BLaER1 (cell line): ENCODE measurements around the gene HMGN4.

ENCODE experiments used
- H3K27ac ChIP-seq: shearing (Covaris generic); formaldehyde crosslinking; 2 replicates; pipeline ENCODE4 v1.8.1; 2022
- H3K27me3 ChIP-seq: shearing (Covaris generic); formaldehyde crosslinking; 2 replicates; pipeline ENCODE4 v1.8.1; 2022
- H3K36me3 ChIP-seq: shearing (Covaris generic); formaldehyde crosslinking; 2 replicates; pipeline ENCODE4 v1.8.1; 2022
- H3K4me1 ChIP-seq: shearing (Covaris generic); formaldehyde crosslinking; 2 replicates; pipeline ENCODE4 v1.8.1; 2022
- H3K4me2 ChIP-seq: shearing (Covaris generic); formaldehyde crosslinking; 2 replicates; pipeline ENCODE4 v1.8.1; 2022
- H3K4me3 ChIP-seq: shearing (Covaris generic); formaldehyde crosslinking; 2 replicates; pipeline ENCODE4 v1.8.1; 2022
- H3K9ac ChIP-seq: shearing (Covaris generic); formaldehyde crosslinking; 2 replicates; pipeline ENCODE4 v1.8.1; 2022
- H3K9me3 ChIP-seq: shearing (Covaris generic); formaldehyde crosslinking; 2 replicates; pipeline ENCODE4 v1.8.1; 2022
- H4K20me1 ChIP-seq: shearing (Covaris generic); formaldehyde crosslinking; 2 replicates; pipeline ENCODE4 v1.8.1; 2022
- Cebpa-rat ChIP-seq: shearing (Covaris generic); IDR thresholded peaks from 2 replicates; pipeline ENCODE4 v1.8.1; 2022

Gene HMGN4

GRCh38 chr6:26555505-26556262 lies 17.5 kb downstream of the HMGN4 start:
- no peak for TF ChIP-seq Cebpa-rat

GRCh38 chr6:26556263-26557070 lies 18.3 kb downstream of the HMGN4 start:
- no peaks in the 10 kb centered on the region for H3K27me3 ChIP-seq
- H3K36me3 ChIP-seq, result no peaks in the 10 kb centered on the region
- no peaks in the 10 kb centered on the region for H4K20me1 ChIP-seq
- H3K4me3 ChIP-seq, result no peak overlapping the region
- no peak overlapping the region for H3K27ac ChIP-seq
- H3K9ac ChIP-seq, result no peak overlapping the region
- TF ChIP-seq Cebpa-rat, result no peak
- peaks cover 14% of the 10 kb centered on the region; the same call in 1 of the 2 replicates for H3K4me1 ChIP-seq
- no peaks in the 10 kb centered on the region; the same call in none of the 2 replicates for H3K9me3 ChIP-seq
- H3K4me2 ChIP-seq, result no peak overlapping the region

More at GRCh38 chr6:26555505-26556262, 17.5 kb downstream of the HMGN4 start:
- Histone ChIP-seq H4K20me1 (no peaks in the 10 kb centered on the region), H3K4me1 (peaks cover 17% of the 10 kb centered on the region), H3K4me2 (peak overlapping the region; percentile 82), H3K27me3 (no peaks in the 10 kb centered on the region), H3K27ac (no peak overlapping the region), H3K36me3 (no peaks in the 10 kb centered on the region), H3K4me3 (peak overlapping the region; percentile 77), H3K9ac (peak overlapping the region; percentile 77; the same call in 1 of the 2 replicates), H3K9me3 (no peaks in the 10 kb centered on the region)

GRCh38 chr6:26561533-26562466 lies 23.6 kb downstream of the HMGN4 start:
- Histone ChIP-seq H3K4me1 (peaks cover 8% of the 10 kb centered on the region; the same call in 1 of the 2 replicates), H3K36me3 (no peaks in the 10 kb centered on the region), H4K20me1 (no peaks in the 10 kb centered on the region), H3K27me3 (no peaks in the 10 kb centered on the region), H3K4me2 (no peak overlapping the region), H3K9me3 (peaks cover 4% of the 10 kb centered on the region), H3K27ac (no peak overlapping the region), H3K9ac (no peak overlapping the region), H3K4me3 (no peak overlapping the region)
- no peak for TF ChIP-seq Cebpa-rat

GRCh38 chr6:26563488-26563887 lies 25.3 kb downstream of the HMGN4 start:
- H3K9me3 ChIP-seq, result peaks cover 4% of the 10 kb centered on the region
- no peak overlapping the region for H3K27ac ChIP-seq
- TF ChIP-seq Cebpa-rat, result no peak
- H3K4me3 ChIP-seq, result no peak overlapping the region
- H4K20me1 ChIP-seq, result no peaks in the 10 kb centered on the region
- H3K4me1 ChIP-seq, result peaks cover 8% of the 10 kb centered on the region; the same call in 1 of the 2 replicates
- H3K4me2 ChIP-seq, result no peak overlapping the region
- no peaks in the 10 kb centered on the region for H3K36me3 ChIP-seq
- H3K9ac ChIP-seq, result no peak overlapping the region
- H3K27me3 ChIP-seq, result no peaks in the 10 kb centered on the region

GRCh38 chr6:26568601-26569432 lies 30.7 kb downstream of the HMGN4 start:
- Histone ChIP-seq H3K9me3 (0 out of 2 replicates have a peak, but pooled peaks cover 4% of the 10 kb centered on the region), H3K4me1 (peaks cover 30% of the 10 kb centered on the region), H3K27ac (no peak overlapping the region), H3K9ac (peak overlapping the region; percentile 69), H3K27me3 (no peaks in the 10 kb centered on the region), H4K20me1 (no peaks in the 10 kb centered on the region), H3K4me3 (peak overlapping the region; percentile 70), H3K4me2 (peak overlapping the region; percentile 68), H3K36me3 (no peaks in the 10 kb centered on the region)
- peak; percentile 89 for TF ChIP-seq Cebpa-rat

- Histone ChIP-seq H3K27ac (no peak overlapping the region), H3K9ac (no peak overlapping the region), H3K9me3 (0 out of 2 replicates have a peak, but pooled peaks cover 4% of the 10 kb centered on the region), H4K20me1 (no peaks in the 10 kb centered on the region), H3K4me1 (peaks cover 30% of the 10 kb centered on the region), H3K36me3 (no peaks in the 10 kb centered on the region), H3K27me3 (no peaks in the 10 kb centered on the region), H3K4me2 (peak overlapping the region; percentile 68), H3K4me3 (peak overlapping the region; percentile 70)
- TF ChIP-seq Cebpa-rat, result no peak
Measured at GRCh38 chr6:26569433-26569764, 31.2 kb downstream of the HMGN4 start.

- Histone ChIP-seq H3K4me1 (peaks cover 26% of the 10 kb centered on the region), H3K27me3 (no peaks in the 10 kb centered on the region), H3K9me3 (0 out of 2 replicates have a peak, but pooled peaks cover 4% of the 10 kb centered on the region), H3K27ac (no peak overlapping the region), H3K9ac (no peak overlapping the region), H3K4me3 (no peak overlapping the region), H3K4me2 (peak overlapping the region; percentile 15; the same call in 1 of the 2 replicates), H4K20me1 (no peaks in the 10 kb centered on the region), H3K36me3 (no peaks in the 10 kb centered on the region)
- TF ChIP-seq Cebpa-rat, result no peak
Measured at GRCh38 chr6:26570027-26570809, 32.1 kb downstream of the HMGN4 start.

GRCh38 chr6:26571592-26572296 lies 33.6 kb downstream of the HMGN4 start:
- H3K27me3 ChIP-seq, result no peaks in the 10 kb centered on the region
- no peaks in the 10 kb centered on the region for H3K36me3 ChIP-seq
- H3K27ac ChIP-seq, result peak overlapping the region; percentile 24; the same call in 1 of the 2 replicates
- H3K4me1 ChIP-seq, result peaks cover 21% of the 10 kb centered on the region
- no peak for TF ChIP-seq Cebpa-rat
- H3K4me3 ChIP-seq, result peak overlapping the region; percentile 66
- H4K20me1 ChIP-seq, result no peaks in the 10 kb centered on the region
- peak overlapping the region; percentile 78 for H3K4me2 ChIP-seq
- H3K9ac ChIP-seq, result peak overlapping the region; percentile 67
- no peaks in the 10 kb centered on the region for H3K9me3 ChIP-seq
